K562 (cell line): ENCODE measurements around the gene GPT2. TPM values are rescaled to one million over a fixed set of nuclear protein-coding genes. Genes with fewer than 3 reads are reported as not detected.

Source experiments
- ATAC-seq: fragments of 200-7000 bp; cut with Tn5 transposase; 3 replicates; pipeline ENCODE4 v1.9.1; 2020; ENCODE audit warnings: moderate library complexity
- BruUV-seq: library from RNA; stranded (reverse); fragments of 400-500 nt; replicated peaks from 2 replicates; lab custom pipeline; 2021; lab: Mats Ljungman, UMichigan
- CTCF ChIA-PET: fragments of 300-600 bp; formaldehyde crosslinking; extraction: SDS; loops from one replicate; lab custom pipeline; 2021; ENCODE audit warnings: low intra/inter-chr PET ratio; lab: Yijun Ruan, JAX
- POLR2A ChIA-PET: fragments of 300-600, 350-650 bp; sonication (Branson Sonifier 250); formaldehyde crosslinking; extraction: SDS; loops from one replicate; lab custom pipeline; 2021; ENCODE audit warnings: antibody characterized with exemption, inconsistent platforms; lab: Yijun Ruan, JAX
- DNase-seq, 4 experiments: peaks; one replicate each; pipeline versions ENCODE4 v3.0.0 to v3.0.0-alpha.2; 2011 to 2018; ENCODE audit warnings: low spot score in 3 of 4, mixed read lengths in 3 of 4; ENCODE audit errors: extremely low read depth in 1 of 4
- FAIRE-seq: peaks from 2 replicates; lab custom pipeline; 2011; peaks lifted over from hg19 to GRCh38; lab: Jason Lieb, UNC
- H2AFZ ChIP-seq: 2 replicates; pipeline ENCODE4 v1.6.0; 2011; ENCODE audit warnings: low read depth, low read length, control low read depth, inconsistent platforms
- H3K27ac ChIP-seq: fragments of 200-600 bp; 3 replicates; pipeline ENCODE4 v1.8.0; 2011; ENCODE audit warnings: low read depth, mild to moderate bottlenecking, control low read depth, inconsistent platforms, low read length, moderate library complexity, mixed read lengths; ENCODE audit errors: extremely low read depth
- H3K27me3 ChIP-seq, 2 experiments: fragments of 300-600 bp in 1 of 2; 2 replicates in 1 of 2; 3 replicates in 1 of 2; pipeline versions ENCODE4 v1.6.0 to v1.8.0; 2011; ENCODE audit warnings: inconsistent platforms in 2 of 2, low read length in 2 of 2, mild to moderate bottlenecking in 1 of 2, mixed read lengths in 1 of 2, moderate library complexity in 1 of 2; ENCODE audit not compliant: control insufficient read depth in 2 of 2, insufficient read depth in 2 of 2
- H3K36me3 ChIP-seq: fragments of 300-600 bp; 3 replicates; pipeline ENCODE4 v1.8.0; 2011; ENCODE audit warnings: mild to moderate bottlenecking, low read length, inconsistent platforms; ENCODE audit not compliant: control insufficient read depth, insufficient read depth
- H3K4me1 ChIP-seq, 2 experiments: fragments of 200-600 bp in 1 of 2; replicated peaks in 1 of 2; 2 replicates in 1 of 2; 3 replicates in 1 of 2; pipeline versions ENCODE4 v1.5.1 to v1.8.0; 2011; ENCODE audit warnings: inconsistent platforms in 2 of 2, low read length in 2 of 2, mild to moderate bottlenecking in 1 of 2, mixed read lengths in 1 of 2, moderate library complexity in 1 of 2; ENCODE audit not compliant: control insufficient read depth in 2 of 2, insufficient read depth in 2 of 2
- H3K4me2 ChIP-seq: 2 replicates; pipeline ENCODE4 v1.6.1; 2011; ENCODE audit warnings: low read length, control low read depth, inconsistent platforms, mixed read lengths; ENCODE audit not compliant: insufficient read depth
- H3K4me3 ChIP-seq: fragments of 200-600 bp; sonication (generic), shearing (Covaris generic); 2 replicates; pipeline ENCODE4 v1.5.1; 2016; ENCODE audit warnings: control low read depth, inconsistent platforms
- H3K79me2 ChIP-seq: fragments of 200-600 bp; 3 replicates; pipeline ENCODE4 v1.8.0; 2011; ENCODE audit warnings: low read length, inconsistent platforms; ENCODE audit not compliant: control insufficient read depth, insufficient read depth
- H3K9ac ChIP-seq, 2 experiments: 2 replicates each; pipeline versions ENCODE4 v1.6.0 to v1.6.1; 2011; ENCODE audit warnings: low read depth in 2 of 2, low read length in 2 of 2, control low read depth in 1 of 2, inconsistent platforms in 1 of 2, mild to moderate bottlenecking in 1 of 2, mixed read lengths in 1 of 2; ENCODE audit not compliant: insufficient read depth in 1 of 2
- H3K9me1 ChIP-seq: one replicate; pipeline ENCODE4 v1.6.0; 2011; ENCODE audit warnings: inconsistent platforms, mild to moderate bottlenecking, low read length, moderate library complexity; ENCODE audit not compliant: control insufficient read depth, insufficient read depth
- H3K9me3 ChIP-seq: replicated peaks from 2 replicates; pipeline ENCODE4 v1.5.1; 2011; ENCODE audit warnings: low read depth, low read length, inconsistent platforms; ENCODE audit not compliant: control insufficient read depth, insufficient read depth
- H4K20me1 ChIP-seq: replicated peaks from 2 replicates; pipeline ENCODE4 v1.6.1; 2011; ENCODE audit warnings: low read length, inconsistent platforms, mixed read lengths; ENCODE audit not compliant: control insufficient read depth, insufficient read depth
- GTF2E2 ChIP-seq: fragments of 200-800 bp; sonication (Bioruptor generic); IDR thresholded peaks from 2 replicates; pipeline ENCODE4 v1.6.1; 2016; ENCODE audit warnings: missing genetic modification characterization, missing compliant biosample characterization
- HMG20B ChIP-seq: fragments of 250-450 bp; sonication (Bioruptor Pico); IDR thresholded peaks from 2 replicates; pipeline ENCODE4 v1.5.0; 2021; ENCODE audit warnings: mild to moderate bottlenecking
- MAFG ChIP-seq: fragments of 450-650 bp; conservative IDR thresholded peaks from 2 replicates; pipeline ENCODE4 v1.6.1; 2016; ENCODE audit warnings: missing genetic modification characterization, missing compliant biosample characterization
- POU5F1 ChIP-seq: fragments of 150-350 bp; IDR thresholded peaks from 2 replicates; pipeline ENCODE4 v1.6.1; 2014; ENCODE audit warnings: borderline replicate concordance, low read length, low read depth, mild to moderate bottlenecking; ENCODE audit not compliant: partially characterized antibody
- SMAD3 ChIP-seq: fragments of 450-650 bp; formaldehyde crosslinking; conservative IDR thresholded peaks from 2 replicates; pipeline ENCODE4 v1.4.0; 2020; ENCODE audit warnings: mild to moderate bottlenecking
- STAG1 ChIP-seq: sonication (generic); formaldehyde crosslinking; IDR thresholded peaks from 2 replicates; pipeline ENCODE4 v1.5.0; 2020; ENCODE audit warnings: missing genetic modification reagents, borderline replicate concordance
- TRIM24 ChIP-seq, 2 experiments: fragments of 450-650 bp; IDR thresholded peaks; 2 replicates each; pipeline ENCODE4 v1.6.1; 2016
- ZNF143 ChIP-seq: sonication (generic); formaldehyde crosslinking; IDR thresholded peaks from 2 replicates; pipeline ENCODE4 v1.9.0; 2022; ENCODE audit warnings: mild to moderate bottlenecking, missing genetic modification reagents
- ZNF444 ChIP-seq: fragments of 250-450 bp; sonication (Bioruptor Pico); IDR thresholded peaks from 2 replicates; pipeline ENCODE4 v1.4.0; 2020; ENCODE audit warnings: mild to moderate bottlenecking, moderate library complexity
- ZNF77 ChIP-seq: fragments of 250-450 bp; sonication (Bioruptor Pico); IDR thresholded peaks from 2 replicates; pipeline ENCODE4 v1.5.0; 2020
- WGBS: fragments of 100-300 bp; shearing (Covaris generic); methylation state at CpG from one replicate; pipeline ENCODE4 v1.1.6; 2016; ENCODE audit warnings: low coverage, mixed read lengths; ENCODE audit not compliant: insufficient coverage; ENCODE audit errors: missing lambda C conversion rate; 5-methylcytosine and 5-hydroxymethylcytosine counted together
- in situ Hi-C: fragments of 300-500 bp; cut with MboI; formaldehyde crosslinking; loops from 4 replicates; pipeline ENCODE4 v1.15.0; 2018; ENCODE audit warnings: inconsistent platforms, mixed read lengths
- intact Hi-C: fragments of 100-400 bp; cut with micrococcal nuclease; formaldehyde crosslinking; loops from 2 replicates; pipeline ENCODE4 v1.14.2; 2022
- polyA plus RNA-seq, 8 experiments: library from polyadenylated mRNA; depleted of rRNA in 4 of 8; stranded (reverse) in 5 of 8; unstranded in 3 of 8; fragments of >200 nt; fragmentation: Nextera tagmentation in 2 of 8; fragmentation: Illumina TruSeq in 1 of 8; extraction: Ambion mirVana in 2 of 8; extraction: Trizol in 1 of 8; gene quantifications; 2 replicates each; pipeline versions ENCODE4 v1.2.1 to v1.2.3, GENCODE V29; 2011 to 2014; ENCODE audit warnings: inconsistent platforms in 1 of 8, missing spikeins in 1 of 8
- total RNA-seq, 7 experiments: library from RNA; depleted of rRNA in 6 of 7; stranded (reverse); fragments of >200 nt in 6 of 7; fragmentation: Illumina TruSeq in 2 of 7; extraction: Trizol in 2 of 7; gene quantifications; 2 replicates each; pipeline versions ENCODE4 v1.2.1 to v1.2.3, GENCODE V29; 2011 to 2021; ENCODE audit warnings: low replicate concordance in 1 of 7
- TF ChIP-seq, protein P1 (sequence below): fragments of 250-450 bp; sonication (Bioruptor Pico); IDR thresholded peaks from 2 replicates; pipeline ENCODE4 v1.5.1; 2021; ENCODE audit warnings: mild to moderate bottlenecking
- TF ChIP-seq, protein P2 (sequence below): IDR thresholded peaks from 2 replicates; pipeline ENCODE4 v1.6.1; 2012; ENCODE audit warnings: low read depth, low read length, improper control_type of control experiment, borderline replicate concordance

Gene GPT2
- total and polyA plus RNA-seq, 9 of the 15 experiments (the other 6 are each of a cell fraction or from before 2014, with no cell fraction given) = 0.79 to 14.4 (median 5.8) TPM

DNA sequence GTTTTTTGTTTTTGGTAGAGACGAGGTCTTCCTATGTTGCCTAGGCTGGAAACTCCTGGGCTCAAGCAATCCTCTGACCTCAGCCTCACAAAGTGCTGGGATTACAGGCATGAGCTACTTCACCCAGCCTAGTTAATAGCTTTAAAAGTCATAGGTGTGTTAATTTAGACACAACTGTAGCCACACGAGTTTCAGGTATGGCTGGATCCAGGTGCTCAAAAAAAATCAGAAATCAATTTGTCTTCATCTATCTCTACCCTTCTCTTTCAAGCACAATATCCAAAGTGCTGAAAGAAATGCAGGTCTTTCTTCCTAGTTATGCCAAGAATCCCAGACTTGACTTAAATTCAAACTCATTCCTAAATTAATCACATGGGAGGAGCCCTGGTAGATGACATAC is 29.3 kb upstream of the GPT2 start:
- H2AFZ ChIP-seq = no peak overlapping the region
- H3K9ac ChIP-seq = no peak overlapping the region
- H3K36me3 ChIP-seq = no peaks in the 10 kb centered on the region
- H3K27ac ChIP-seq = no peak overlapping the region
- ChIA-PET POLR2A (interaction anchor here (0.7 to 1.6 kb wide), 4 partner anchors 8 to 167 kb away, joined by 3 to 5 read pairs (median 3); no protein-coding TSS in a partner anchor), CTCF (interaction anchor here (0.9 to 2.2 kb wide), 4 partner anchors 54 to 1309 kb away, joined by 3 to 24 read pairs (median 8); partner anchors contain the start of gene ABCC12)
- no peaks in the 10 kb centered on the region for H3K9me3 ChIP-seq
- in situ Hi-C loops = loop anchor here (5.0 kb wide), 1 partner anchor 77 kb away; no protein-coding TSS in a partner anchor
- no peaks in the 10 kb centered on the region for H3K79me2 ChIP-seq
- no peak for DNase-seq
- BruUV-seq = no TSS peak
- no peak overlapping the region for H3K4me2 ChIP-seq
- H4K20me1 ChIP-seq = peaks cover 6% of the 10 kb centered on the region
- no peak for TF ChIP-seq GTF2E2 (tag)
- TF ChIP-seq ZNF77 (CRISPR knock-in tag) = no peak
- TF ChIP-seq MAFG = no peak
- TF ChIP-seq, protein P1, sequence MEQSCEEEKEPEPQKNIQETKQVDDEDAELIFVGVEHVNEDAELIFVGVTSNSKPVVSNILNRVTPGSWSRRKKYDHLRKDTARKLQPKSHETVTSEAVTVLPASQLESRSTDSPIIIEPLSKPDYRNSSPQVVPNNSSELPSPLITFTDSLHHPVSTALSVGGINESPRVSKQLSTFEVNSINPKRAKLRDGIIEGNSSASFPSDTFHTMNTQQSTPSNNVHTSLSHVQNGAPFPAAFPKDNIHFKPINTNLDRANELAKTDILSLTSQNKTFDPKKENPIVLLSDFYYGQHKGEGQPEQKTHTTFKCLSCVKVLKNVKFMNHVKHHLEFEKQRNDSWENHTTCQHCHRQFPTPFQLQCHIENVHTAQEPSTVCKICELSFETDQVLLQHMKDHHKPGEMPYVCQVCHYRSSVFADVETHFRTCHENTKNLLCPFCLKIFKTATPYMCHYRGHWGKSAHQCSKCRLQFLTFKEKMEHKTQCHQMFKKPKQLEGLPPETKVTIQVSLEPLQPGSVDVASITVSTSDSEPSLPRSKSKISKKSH (CRISPR knock-in tag) = no peak
- no peak for TF ChIP-seq HMG20B (CRISPR knock-in tag)
- no peak for TF ChIP-seq SMAD3 (CRISPR knock-in tag)
- TF ChIP-seq TRIM24 (IDR thresholded peaks at IDR 0.05) = no peak
- TF ChIP-seq ZNF143 = no peak
- TF ChIP-seq POU5F1 = no peak
- TF ChIP-seq ZNF444 = no peak
- TF ChIP-seq, protein P2, sequence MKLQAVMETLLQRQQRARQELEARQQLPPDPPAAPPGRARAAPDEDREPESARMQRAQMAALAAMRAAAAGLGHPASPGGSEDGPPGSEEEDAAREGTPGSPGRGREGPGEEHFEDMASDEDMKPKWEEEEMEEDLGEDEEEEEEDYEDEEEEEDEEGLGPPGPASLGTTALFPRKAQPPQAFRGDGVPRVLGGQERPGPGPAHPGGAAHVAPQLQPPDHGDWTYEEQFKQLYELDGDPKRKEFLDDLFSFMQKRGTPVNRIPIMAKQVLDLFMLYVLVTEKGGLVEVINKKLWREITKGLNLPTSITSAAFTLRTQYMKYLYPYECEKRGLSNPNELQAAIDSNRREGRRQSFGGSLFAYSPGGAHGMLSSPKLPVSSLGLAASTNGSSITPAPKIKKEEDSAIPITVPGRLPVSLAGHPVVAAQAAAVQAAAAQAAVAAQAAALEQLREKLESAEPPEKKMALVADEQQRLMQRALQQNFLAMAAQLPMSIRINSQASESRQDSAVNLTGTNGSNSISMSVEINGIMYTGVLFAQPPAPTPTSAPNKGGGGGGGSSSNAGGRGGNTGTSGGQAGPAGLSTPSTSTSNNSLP = no peak
- TF ChIP-seq STAG1 (CRISPR knock-in tag) = no peak
- H3K27me3 ChIP-seq = peaks cover 0 to 6% of the 10 kb centered on the region in 2 experiments; a peak in 1 of 5 replicates
- H3K4me1 ChIP-seq = peaks cover 0 to 6% of the 10 kb centered on the region in 2 experiments; a peak in 1 of 5 replicates
- FAIRE-seq = no peak
- no peak for ATAC-seq
- intact Hi-C loops = loop anchor here (1.0 to 10.0 kb wide), 3 partner anchors 54 to 1310 kb away; no protein-coding TSS in a partner anchor
- 0% methylated on average over 2 of the region's 2 CpGs for WGBS
- no peaks in the 10 kb centered on the region for H3K9me1 ChIP-seq
- H3K4me3 ChIP-seq = no peak overlapping the region
